ENCODE data around the gene CIBAR2. TPM values are rescaled to one million over a fixed set of nuclear protein-coding genes. Genes with fewer than 3 reads are reported as not detected.

Gene CIBAR2
- total RNA-seq, 2 experiments from 2014 or later = 0.50 TPM; not detected in 1

- Histone ChIP-seq H4K20me1 (ENCODE audit: insufficient read depth, low read length) (no peaks in the 10 kb centered on the region), H3K79me2 (ENCODE audit: insufficient read depth, low read depth, low read length) (no peaks in the 10 kb centered on the region), H3K4me1 (ENCODE audit: insufficient read depth, low read length, poor library complexity, severe bottlenecking) (peaks cover 36% of the 10 kb centered on the region), H3K4me3 (ENCODE audit: low read depth, low read length, poor library complexity, severe bottlenecking) (no peak overlapping the region), H3K9me3 (ENCODE audit: low read length) (no peaks in the 10 kb centered on the region), H3K36me3 (ENCODE audit: insufficient read depth, low read length) (no peaks in the 10 kb centered on the region), H3K4me2 (ENCODE audit: low read length) (no peak overlapping the region), H2AFZ (ENCODE audit: low read length) (no peak overlapping the region), H3K9me2 (ENCODE audit: insufficient read depth, low read length) (no peaks in the 10 kb centered on the region), H3K27ac (ENCODE audit: low read depth, low read length, poor library complexity, severe bottlenecking) (no peak overlapping the region)
- intact Hi-C loops (cut with micrococcal nuclease; ENCODE audit: unreplicated experiment) = loop anchor here (5.0 kb wide), 1 partner anchor 76 kb away; the partner anchor contains the start of gene ZDHHC7
- no TSS peak for BruUV-seq (replicated peaks)
- POLR2A ChIA-PET = no interaction called here
- CTCF ChIA-PET (ENCODE audit: unreplicated experiment) = no interaction called here
- no peak for TF ChIP-seq CTCF (conservative IDR thresholded peaks at IDR 0.05; ENCODE audit: low read length)
- TF ChIP-seq EZH2phosphoT487 (IDR thresholded peaks at IDR 0.05; ENCODE audit: borderline replicate concordance, low read depth, low read length) = no peak
- DNase-seq (ENCODE audit: low spot score) = no peak
Measured at GRCh38 chr16:85088570-85089199, 23.6 kb downstream of the CIBAR2 start.

GRCh38 chr16:85087899-85088569 is 24.2 kb downstream of the CIBAR2 start:
- BruUV-seq (replicated peaks) = no TSS peak
- intact Hi-C loops (cut with micrococcal nuclease; ENCODE audit: unreplicated experiment) = loop anchor here (5.0 kb wide), 1 partner anchor 76 kb away; the partner anchor contains the start of gene ZDHHC7
- Histone ChIP-seq H3K36me3 (ENCODE audit: insufficient read depth, low read length) (no peaks in the 10 kb centered on the region), H2AFZ (ENCODE audit: low read length) (no peak overlapping the region), H3K9me2 (ENCODE audit: insufficient read depth, low read length) (no peaks in the 10 kb centered on the region), H3K4me3 (ENCODE audit: low read depth, low read length, poor library complexity, severe bottlenecking) (no peak overlapping the region), H3K4me1 (ENCODE audit: insufficient read depth, low read length, poor library complexity, severe bottlenecking) (peaks cover 43% of the 10 kb centered on the region), H3K4me2 (ENCODE audit: low read length) (no peak overlapping the region), H3K79me2 (ENCODE audit: insufficient read depth, low read depth, low read length) (no peaks in the 10 kb centered on the region), H3K9me3 (ENCODE audit: low read length) (no peaks in the 10 kb centered on the region), H4K20me1 (ENCODE audit: insufficient read depth, low read length) (no peaks in the 10 kb centered on the region), H3K27ac (ENCODE audit: low read depth, low read length, poor library complexity, severe bottlenecking) (no peak overlapping the region)
- TF ChIP-seq EZH2phosphoT487 (IDR thresholded peaks at IDR 0.05; ENCODE audit: borderline replicate concordance, low read depth, low read length) (no peak), CTCF (conservative IDR thresholded peaks at IDR 0.05; ENCODE audit: low read length) (no peak)
- ChIA-PET POLR2A (interaction anchor here (0.6 kb wide), 1 partner anchor 78 kb away, joined by 3 read pairs; no protein-coding TSS in a partner anchor), CTCF (ENCODE audit: unreplicated experiment) (no interaction called here)
- no peak for DNase-seq (ENCODE audit: low spot score)

Data from OCI-LY7 (cell line).